HepG2 (cell line): ENCODE results near the gene MIDN. TPM values are rescaled to one million over a fixed set of nuclear protein-coding genes. Genes with fewer than 3 reads are reported as not detected.

Experiments
- CAMTA2 ChIP-seq: sonication (generic); formaldehyde crosslinking; IDR thresholded peaks from 2 replicates; pipeline ENCODE4 v1.4.0; 2020; ENCODE audit warnings: mild to moderate bottlenecking, missing genetic modification reagents, borderline replicate concordance
- GFI1 ChIP-seq: sonication (generic); formaldehyde crosslinking; IDR thresholded peaks from 2 replicates; pipeline ENCODE4 v1.5.0; 2020; ENCODE audit warnings: missing genetic modification reagents, mild to moderate bottlenecking, borderline replicate concordance
- KLF12 ChIP-seq: sonication (generic); formaldehyde crosslinking; IDR thresholded peaks from 2 replicates; pipeline ENCODE4 v1.4.0; 2020; ENCODE audit warnings: missing genetic modification reagents, borderline replicate concordance
- MEF2D ChIP-seq: sonication (generic); formaldehyde crosslinking; IDR thresholded peaks from 2 replicates; pipeline ENCODE4 v1.5.1; 2020; ENCODE audit warnings: mild to moderate bottlenecking, missing genetic modification reagents
- NR1H2 ChIP-seq: sonication (generic); formaldehyde crosslinking; IDR thresholded peaks from 2 replicates; pipeline ENCODE4 v1.8.1; 2022; ENCODE audit warnings: low read depth, missing genetic modification reagents, borderline replicate concordance
- POLR2AphosphoS5 ChIP-seq: IDR thresholded peaks from 2 replicates; pipeline ENCODE4 v1.6.1; 2012; ENCODE audit warnings: low read depth, low read length
- SIX4 ChIP-seq: sonication (generic); formaldehyde crosslinking; IDR thresholded peaks from 2 replicates; pipeline ENCODE4 v1.4.0; 2020; ENCODE audit warnings: missing genetic modification reagents
- SMYD3 ChIP-seq: sonication (generic); formaldehyde crosslinking; IDR thresholded peaks from 2 replicates; pipeline ENCODE4 v1.8.1; 2023; ENCODE audit warnings: mild to moderate bottlenecking, missing genetic modification reagents
- SRY ChIP-seq: sonication (generic); formaldehyde crosslinking; IDR thresholded peaks from 2 replicates; pipeline ENCODE4 v1.8.0; 2022; ENCODE audit warnings: mild to moderate bottlenecking, missing genetic modification reagents
- SSRP1 ChIP-seq: IDR thresholded peaks from 2 replicates; pipeline ENCODE4 v1.6.1; 2016; ENCODE audit warnings: control low read depth
- TEAD3 ChIP-seq: optimal IDR thresholded peaks from 2 replicates; pipeline ENCODE3; 2016; ENCODE audit warnings: borderline replicate concordance
- ZNF317 ChIP-seq: sonication (generic); formaldehyde crosslinking; IDR thresholded peaks from 2 replicates; pipeline ENCODE4 v1.5.0; 2020; ENCODE audit warnings: mild to moderate bottlenecking, missing genetic modification reagents
- ZNF354B ChIP-seq: sonication (generic); formaldehyde crosslinking; IDR thresholded peaks from 2 replicates; pipeline ENCODE4 v1.8.0; 2022; ENCODE audit warnings: mild to moderate bottlenecking, missing genetic modification reagents
- ZNF792 ChIP-seq: IDR thresholded peaks from 2 replicates; pipeline ENCODE4 v1.6.1; 2016
- polyA plus RNA-seq, 8 experiments: library from polyadenylated mRNA; depleted of rRNA in 3 of 8; stranded (reverse) in 7 of 8; unstranded in 1 of 8; fragments of >200 nt; fragmentation: Illumina TruSeq in 4 of 8; extraction: Trizol in 4 of 8; gene quantifications; 2 replicates each; pipeline versions ENCODE4 v1.2.1 to v1.2.3, GENCODE V29; 2011 to 2016; ENCODE audit warnings: low read depth in 4 of 8, missing spikeins in 1 of 8, mixed read lengths in 1 of 8; ENCODE audit not compliant: insufficient read depth in 1 of 8
- total RNA-seq, 5 experiments: library from RNA; depleted of rRNA; stranded (reverse); fragments of >200 nt; fragmentation: Illumina TruSeq; extraction: Trizol; gene quantifications; 2 replicates each; pipeline ENCODE4 v1.2.3, GENCODE V29; 2016; ENCODE audit warnings: low read depth in 1 of 5
- TF ChIP-seq, protein P1 (sequence below): sonication (generic); formaldehyde crosslinking; IDR thresholded peaks from 2 replicates; pipeline ENCODE4 v1.5.0; 2020; ENCODE audit warnings: mild to moderate bottlenecking, missing genetic modification reagents, borderline replicate concordance
- TF ChIP-seq, protein P2 (sequence below): sonication (generic); formaldehyde crosslinking; IDR thresholded peaks from 2 replicates; pipeline ENCODE4 v1.4.0; 2020; ENCODE audit warnings: missing genetic modification reagents
- TF ChIP-seq, protein P3 (sequence below): sonication (generic); formaldehyde crosslinking; IDR thresholded peaks from 2 replicates; pipeline ENCODE4 v1.5.0; 2020; ENCODE audit warnings: mild to moderate bottlenecking, missing genetic modification reagents, borderline replicate concordance

Gene MIDN
- total and polyA plus RNA-seq, 2 of the 13 experiments (the other 11 are each of a cell fraction or from before 2014, with no cell fraction given): 8.4 to 18.0 TPM

DNA sequence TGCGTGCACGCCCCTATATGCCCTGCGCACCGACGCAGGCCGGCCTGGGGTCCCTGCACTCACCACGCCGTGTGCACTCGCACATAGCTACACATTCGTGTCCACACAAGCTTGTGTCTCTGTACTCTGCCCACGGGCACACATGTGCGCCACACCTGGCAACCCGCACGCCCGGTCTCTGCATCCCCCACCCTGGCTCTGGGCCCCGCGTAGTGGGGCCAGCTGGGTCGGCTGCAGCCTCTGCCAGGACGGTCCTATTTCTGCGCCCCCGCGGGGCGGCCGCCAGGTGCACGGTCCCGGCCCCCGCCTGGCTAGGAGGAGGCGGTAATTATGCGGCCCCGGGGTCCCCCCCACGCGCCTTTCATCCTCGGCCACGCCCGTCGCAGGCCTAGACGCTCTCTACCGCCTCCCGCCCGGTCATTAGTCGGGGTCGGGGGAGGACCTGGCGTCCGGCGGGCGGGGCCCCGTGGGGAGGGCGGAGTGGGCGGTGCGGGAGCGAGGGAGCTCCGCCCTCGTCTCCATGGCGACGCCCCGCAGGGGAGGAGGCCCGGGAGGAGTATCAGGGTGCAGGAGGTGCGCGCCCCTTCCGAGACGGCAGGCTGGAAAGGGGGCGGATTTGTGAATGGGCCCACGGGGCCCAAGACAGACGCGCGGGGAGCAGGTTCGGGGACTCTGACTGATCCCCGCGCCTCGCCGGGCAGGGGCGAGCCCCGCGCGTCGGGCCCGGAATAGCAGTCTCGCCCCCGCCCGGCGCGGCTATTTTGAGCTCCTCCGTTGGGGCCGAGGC, 17.9 kb downstream of the MIDN start (continued):
- no peak for TF ChIP-seq NR1H2 (CRISPR knock-in tag)
- TF ChIP-seq MEF2D (CRISPR knock-in tag): no peak
- TF ChIP-seq KLF12: peak; percentile 77; the same call in 1 of the 2 replicates
- no peak for TF ChIP-seq SSRP1 (CRISPR knock-in tag)
- 0 out of 2 replicates have a peak, but pooled peaks have one; percentile 79 for TF ChIP-seq ZNF354B (CRISPR knock-in tag)
- TF ChIP-seq, protein P1, sequence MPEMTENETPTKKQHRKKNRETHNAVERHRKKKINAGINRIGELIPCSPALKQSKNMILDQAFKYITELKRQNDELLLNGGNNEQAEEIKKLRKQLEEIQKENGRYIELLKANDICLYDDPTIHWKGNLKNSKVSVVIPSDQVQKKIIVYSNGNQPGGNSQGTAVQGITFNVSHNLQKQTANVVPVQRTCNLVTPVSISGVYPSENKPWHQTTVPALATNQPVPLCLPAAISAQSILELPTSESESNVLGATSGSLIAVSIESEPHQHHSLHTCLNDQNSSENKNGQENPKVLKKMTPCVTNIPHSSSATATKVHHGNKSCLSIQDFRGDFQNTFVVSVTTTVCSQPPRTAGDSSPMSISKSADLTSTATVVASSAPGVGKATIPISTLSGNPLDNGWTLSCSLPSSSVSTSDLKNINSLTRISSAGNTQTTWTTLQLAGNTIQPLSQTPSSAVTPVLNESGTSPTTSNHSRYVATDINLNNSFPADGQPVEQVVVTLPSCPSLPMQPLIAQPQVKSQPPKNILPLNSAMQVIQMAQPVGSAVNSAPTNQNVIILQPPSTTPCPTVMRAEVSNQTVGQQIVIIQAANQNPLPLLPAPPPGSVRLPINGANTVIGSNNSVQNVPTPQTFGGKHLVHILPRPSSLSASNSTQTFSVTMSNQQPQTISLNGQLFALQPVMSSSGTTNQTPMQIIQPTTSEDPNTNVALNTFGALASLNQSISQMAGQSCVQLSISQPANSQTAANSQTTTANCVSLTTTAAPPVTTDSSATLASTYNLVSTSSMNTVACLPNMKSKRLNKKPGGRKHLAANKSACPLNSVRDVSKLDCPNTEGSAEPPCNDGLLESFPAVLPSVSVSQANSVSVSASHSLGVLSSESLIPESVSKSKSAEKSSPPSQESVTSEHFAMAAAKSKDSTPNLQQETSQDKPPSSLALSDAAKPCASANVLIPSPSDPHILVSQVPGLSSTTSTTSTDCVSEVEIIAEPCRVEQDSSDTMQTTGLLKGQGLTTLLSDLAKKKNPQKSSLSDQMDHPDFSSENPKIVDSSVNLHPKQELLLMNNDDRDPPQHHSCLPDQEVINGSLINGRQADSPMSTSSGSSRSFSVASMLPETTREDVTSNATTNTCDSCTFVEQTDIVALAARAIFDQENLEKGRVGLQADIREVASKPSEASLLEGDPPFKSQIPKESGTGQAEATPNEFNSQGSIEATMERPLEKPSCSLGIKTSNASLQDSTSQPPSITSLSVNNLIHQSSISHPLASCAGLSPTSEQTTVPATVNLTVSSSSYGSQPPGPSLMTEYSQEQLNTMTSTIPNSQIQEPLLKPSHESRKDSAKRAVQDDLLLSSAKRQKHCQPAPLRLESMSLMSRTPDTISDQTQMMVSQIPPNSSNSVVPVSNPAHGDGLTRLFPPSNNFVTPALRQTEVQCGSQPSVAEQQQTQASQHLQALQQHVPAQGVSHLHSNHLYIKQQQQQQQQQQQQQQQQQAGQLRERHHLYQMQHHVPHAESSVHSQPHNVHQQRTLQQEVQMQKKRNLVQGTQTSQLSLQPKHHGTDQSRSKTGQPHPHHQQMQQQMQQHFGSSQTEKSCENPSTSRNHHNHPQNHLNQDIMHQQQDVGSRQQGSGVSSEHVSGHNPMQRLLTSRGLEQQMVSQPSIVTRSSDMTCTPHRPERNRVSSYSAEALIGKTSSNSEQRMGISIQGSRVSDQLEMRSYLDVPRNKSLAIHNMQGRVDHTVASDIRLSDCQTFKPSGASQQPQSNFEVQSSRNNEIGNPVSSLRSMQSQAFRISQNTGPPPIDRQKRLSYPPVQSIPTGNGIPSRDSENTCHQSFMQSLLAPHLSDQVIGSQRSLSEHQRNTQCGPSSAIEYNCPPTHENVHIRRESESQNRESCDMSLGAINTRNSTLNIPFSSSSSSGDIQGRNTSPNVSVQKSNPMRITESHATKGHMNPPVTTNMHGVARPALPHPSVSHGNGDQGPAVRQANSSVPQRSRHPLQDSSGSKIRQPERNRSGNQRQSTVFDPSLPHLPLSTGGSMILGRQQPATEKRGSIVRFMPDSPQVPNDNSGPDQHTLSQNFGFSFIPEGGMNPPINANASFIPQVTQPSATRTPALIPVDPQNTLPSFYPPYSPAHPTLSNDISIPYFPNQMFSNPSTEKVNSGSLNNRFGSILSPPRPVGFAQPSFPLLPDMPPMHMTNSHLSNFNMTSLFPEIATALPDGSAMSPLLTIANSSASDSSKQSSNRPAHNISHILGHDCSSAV (CRISPR knock-in tag): no peak
- TF ChIP-seq TEAD3 (CRISPR knock-in tag): no peak
- TF ChIP-seq, protein P2, sequence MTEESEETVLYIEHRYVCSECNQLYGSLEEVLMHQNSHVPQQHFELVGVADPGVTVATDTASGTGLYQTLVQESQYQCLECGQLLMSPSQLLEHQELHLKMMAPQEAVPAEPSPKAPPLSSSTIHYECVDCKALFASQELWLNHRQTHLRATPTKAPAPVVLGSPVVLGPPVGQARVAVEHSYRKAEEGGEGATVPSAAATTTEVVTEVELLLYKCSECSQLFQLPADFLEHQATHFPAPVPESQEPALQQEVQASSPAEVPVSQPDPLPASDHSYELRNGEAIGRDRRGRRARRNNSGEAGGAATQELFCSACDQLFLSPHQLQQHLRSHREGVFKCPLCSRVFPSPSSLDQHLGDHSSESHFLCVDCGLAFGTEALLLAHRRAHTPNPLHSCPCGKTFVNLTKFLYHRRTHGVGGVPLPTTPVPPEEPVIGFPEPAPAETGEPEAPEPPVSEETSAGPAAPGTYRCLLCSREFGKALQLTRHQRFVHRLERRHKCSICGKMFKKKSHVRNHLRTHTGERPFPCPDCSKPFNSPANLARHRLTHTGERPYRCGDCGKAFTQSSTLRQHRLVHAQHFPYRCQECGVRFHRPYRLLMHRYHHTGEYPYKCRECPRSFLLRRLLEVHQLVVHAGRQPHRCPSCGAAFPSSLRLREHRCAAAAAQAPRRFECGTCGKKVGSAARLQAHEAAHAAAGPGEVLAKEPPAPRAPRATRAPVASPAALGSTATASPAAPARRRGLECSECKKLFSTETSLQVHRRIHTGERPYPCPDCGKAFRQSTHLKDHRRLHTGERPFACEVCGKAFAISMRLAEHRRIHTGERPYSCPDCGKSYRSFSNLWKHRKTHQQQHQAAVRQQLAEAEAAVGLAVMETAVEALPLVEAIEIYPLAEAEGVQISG: peak; percentile 67
- peak; percentile 34; the same call in 1 of the 2 replicates for TF ChIP-seq POLR2AphosphoS5
- peak; percentile 12; the same call in 1 of the 2 replicates for TF ChIP-seq SRY
- TF ChIP-seq GFI1 (CRISPR knock-in tag): no peak
- no peak for TF ChIP-seq SMYD3 (CRISPR knock-in tag)
- TF ChIP-seq ZNF792 (CRISPR knock-in tag): 0 out of 2 replicates have a peak, but pooled peaks have one; percentile 28
- TF ChIP-seq CAMTA2 (CRISPR knock-in tag): 0 out of 2 replicates have a peak, but pooled peaks have one; percentile 50
- peak; percentile 73 for TF ChIP-seq ZNF317 (CRISPR knock-in tag)
- TF ChIP-seq SIX4 (CRISPR knock-in tag): no peak
- TF ChIP-seq, protein P3, sequence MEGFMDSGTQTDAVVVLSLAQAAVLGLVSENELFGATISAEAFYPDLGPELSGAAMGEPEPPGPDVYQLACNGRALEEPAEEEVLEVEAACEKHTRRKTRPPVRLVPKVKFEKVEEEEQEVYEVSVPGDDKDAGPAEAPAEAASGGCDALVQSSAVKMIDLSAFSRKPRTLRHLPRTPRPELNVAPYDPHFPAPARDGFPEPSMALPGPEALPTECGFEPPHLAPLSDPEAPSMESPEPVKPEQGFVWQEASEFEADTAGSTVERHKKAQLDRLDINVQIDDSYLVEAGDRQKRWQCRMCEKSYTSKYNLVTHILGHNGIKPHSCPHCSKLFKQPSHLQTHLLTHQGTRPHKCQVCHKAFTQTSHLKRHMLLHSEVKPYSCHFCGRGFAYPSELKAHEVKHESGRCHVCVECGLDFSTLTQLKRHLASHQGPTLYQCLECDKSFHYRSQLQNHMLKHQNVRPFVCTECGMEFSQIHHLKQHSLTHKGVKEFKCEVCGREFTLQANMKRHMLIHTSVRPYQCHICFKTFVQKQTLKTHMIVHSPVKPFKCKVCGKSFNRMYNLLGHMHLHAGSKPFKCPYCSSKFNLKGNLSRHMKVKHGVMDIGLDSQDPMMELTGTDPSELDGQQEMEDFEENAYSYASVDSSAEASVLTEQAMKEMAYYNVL (CRISPR knock-in tag): 0 out of 2 replicates have a peak, but pooled peaks have one; percentile 68
